Fibroblast of pulmonary artery (primary cell): ENCODE results near the gene SPTLC3.

Experiments
- DNase-seq: peaks from one replicate; pipeline ENCODE4 v3.0.0-alpha.2; 2010; ENCODE audit warnings: low read depth
- H3K4me3 ChIP-seq: replicated peaks from 2 replicates; pipeline ENCODE4 v1.5.1; 2011; ENCODE audit warnings: low read depth, mild to moderate bottlenecking, control low read depth, low read length, moderate library complexity
- TF ChIP-seq, protein P1 (sequence below): IDR thresholded peaks from 2 replicates; pipeline ENCODE4 v1.5.1; 2011; ENCODE audit warnings: mild to moderate bottlenecking, control low read depth, low read length, inconsistent platforms; ENCODE audit errors: missing control alignments

Gene SPTLC3

GRCh38 chr20:13017883-13018535 lies 9.2 kb downstream of the SPTLC3 start:
- H3K4me3 ChIP-seq: no peak overlapping the region
- DNase-seq: no peak
- TF ChIP-seq, protein P1, sequence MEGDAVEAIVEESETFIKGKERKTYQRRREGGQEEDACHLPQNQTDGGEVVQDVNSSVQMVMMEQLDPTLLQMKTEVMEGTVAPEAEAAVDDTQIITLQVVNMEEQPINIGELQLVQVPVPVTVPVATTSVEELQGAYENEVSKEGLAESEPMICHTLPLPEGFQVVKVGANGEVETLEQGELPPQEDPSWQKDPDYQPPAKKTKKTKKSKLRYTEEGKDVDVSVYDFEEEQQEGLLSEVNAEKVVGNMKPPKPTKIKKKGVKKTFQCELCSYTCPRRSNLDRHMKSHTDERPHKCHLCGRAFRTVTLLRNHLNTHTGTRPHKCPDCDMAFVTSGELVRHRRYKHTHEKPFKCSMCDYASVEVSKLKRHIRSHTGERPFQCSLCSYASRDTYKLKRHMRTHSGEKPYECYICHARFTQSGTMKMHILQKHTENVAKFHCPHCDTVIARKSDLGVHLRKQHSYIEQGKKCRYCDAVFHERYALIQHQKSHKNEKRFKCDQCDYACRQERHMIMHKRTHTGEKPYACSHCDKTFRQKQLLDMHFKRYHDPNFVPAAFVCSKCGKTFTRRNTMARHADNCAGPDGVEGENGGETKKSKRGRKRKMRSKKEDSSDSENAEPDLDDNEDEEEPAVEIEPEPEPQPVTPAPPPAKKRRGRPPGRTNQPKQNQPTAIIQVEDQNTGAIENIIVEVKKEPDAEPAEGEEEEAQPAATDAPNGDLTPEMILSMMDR: no peak

DNA sequence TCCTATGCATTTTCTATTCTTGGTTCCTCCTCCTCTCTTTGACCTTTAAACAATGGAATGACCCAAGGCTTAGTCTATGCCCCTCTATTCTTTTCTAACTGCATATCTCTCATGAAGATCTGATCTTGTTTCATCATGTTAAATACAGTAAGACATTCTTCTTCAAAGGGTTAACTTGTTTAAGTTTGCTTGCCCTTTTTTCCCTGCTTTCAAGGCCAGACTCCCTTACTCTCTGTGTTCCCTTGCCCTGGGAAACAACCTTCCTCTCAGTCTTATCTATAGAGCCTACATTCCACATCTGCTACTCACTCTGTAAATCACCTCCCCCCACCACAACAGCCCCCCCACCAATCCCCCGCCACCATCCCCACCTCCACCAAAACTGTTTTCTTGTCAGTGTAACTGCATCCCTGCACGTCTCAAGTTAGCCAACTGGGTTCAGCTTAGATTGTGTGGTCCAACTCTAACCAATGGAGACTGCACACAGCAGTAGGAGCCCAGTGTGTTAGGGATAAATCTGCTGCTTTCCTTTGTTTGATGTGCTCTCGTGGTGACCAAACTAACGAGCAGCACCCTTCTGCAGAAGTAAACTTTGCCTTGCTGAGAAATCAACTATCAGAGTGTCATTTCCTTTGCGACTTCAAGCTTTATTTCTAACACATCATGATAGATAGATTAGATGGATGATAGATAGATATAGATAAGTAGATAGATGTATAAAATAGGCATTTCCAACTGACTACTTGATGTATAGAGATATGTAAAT lies 12.6 kb downstream of the SPTLC3 start:
- no peak for DNase-seq
- no peak overlapping the region for H3K4me3 ChIP-seq
- TF ChIP-seq, protein P1: no peak

DNA sequence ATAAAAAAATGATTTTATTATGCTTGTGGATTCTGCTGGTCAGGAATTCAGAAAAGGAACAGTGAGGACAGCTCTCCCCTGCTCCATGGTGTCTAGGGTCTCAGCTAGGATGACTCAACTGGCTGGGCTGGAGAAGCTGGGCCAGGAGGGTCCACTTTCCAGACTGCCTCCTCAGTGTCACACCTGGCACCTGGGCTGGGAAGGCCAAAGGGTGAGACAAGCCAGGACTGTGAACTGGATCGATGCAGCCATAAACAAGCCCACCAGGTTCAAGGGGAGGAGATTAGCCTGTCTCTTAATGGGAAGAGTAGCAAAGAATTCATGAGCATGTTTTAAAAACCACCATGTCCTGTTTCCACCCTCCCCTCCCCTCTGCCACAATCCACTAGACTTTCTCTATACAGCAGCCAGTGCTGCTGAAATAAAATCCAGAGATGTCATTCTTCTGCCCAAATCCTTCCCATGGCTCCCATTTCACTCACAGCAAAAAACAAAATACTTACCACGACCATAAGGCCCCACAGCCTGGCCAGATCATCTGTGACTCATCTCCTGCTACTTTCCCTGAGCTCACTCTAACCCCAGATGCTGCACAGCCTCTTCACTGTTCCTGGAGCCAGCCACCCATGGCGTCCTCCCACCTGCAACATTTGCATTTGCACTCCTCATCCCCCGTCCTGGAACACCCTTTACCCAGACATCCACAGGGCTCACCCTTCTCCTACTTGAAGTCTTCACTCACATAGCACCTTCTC lies 13.8 kb downstream of the SPTLC3 start:
- no peak overlapping the region for H3K4me3 ChIP-seq
- peak; percentile 64 for DNase-seq
- TF ChIP-seq, protein P1: no peak

DNA sequence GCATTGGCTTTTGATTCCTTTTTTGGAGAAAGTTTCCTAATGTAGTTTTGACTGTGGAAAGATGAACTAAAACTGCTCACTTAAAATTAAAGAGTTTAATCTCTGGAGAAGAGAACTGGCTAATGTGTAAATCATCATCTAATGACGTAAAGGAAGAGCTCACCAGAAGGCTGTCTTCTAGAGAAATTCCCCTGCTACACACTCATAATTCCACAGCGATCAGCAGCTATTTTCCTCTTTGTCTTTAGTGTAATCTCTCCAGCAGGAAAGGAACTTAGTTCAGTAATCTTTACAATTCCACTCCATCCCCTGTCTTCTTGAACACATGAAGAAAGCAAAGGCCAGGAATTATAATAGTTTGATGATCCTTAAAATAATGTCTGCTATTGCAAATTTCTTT lies 15.8 kb downstream of the SPTLC3 start:
- TF ChIP-seq, protein P1: no peak
- peak; percentile 43 for DNase-seq
- H3K4me3 ChIP-seq: no peak overlapping the region

DNA sequence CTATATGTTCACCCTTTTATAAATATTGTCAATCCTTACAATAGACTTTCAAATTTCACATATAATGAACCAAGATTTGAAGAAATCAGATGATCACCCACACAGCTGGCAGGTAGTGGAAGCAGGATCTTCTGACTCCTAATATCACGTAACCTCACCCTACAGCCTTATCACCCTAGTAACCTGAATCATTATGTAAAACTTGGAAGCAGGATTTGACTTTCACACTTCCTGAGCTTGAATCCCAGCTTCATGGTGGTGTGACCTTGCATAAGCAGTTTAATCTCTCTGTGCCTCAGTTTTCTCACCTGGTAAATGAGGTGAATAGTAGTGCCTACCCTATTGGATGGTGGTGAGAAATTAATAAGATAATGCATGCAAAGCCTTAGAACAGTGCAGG lies 16.4 kb downstream of the SPTLC3 start:
- no peak overlapping the region for H3K4me3 ChIP-seq
- TF ChIP-seq, protein P1: no peak
- DNase-seq: no peak

- no peak overlapping the region for H3K4me3 ChIP-seq
- TF ChIP-seq, protein P1: no peak
- DNase-seq: peak; percentile 47
Observed at GRCh38 chr20:13028001-13028400, 19.2 kb downstream of the SPTLC3 start.
